Measurements from ENCODE around the gene TNFRSF1A. TPM values are rescaled to one million over a fixed set of nuclear protein-coding genes. Genes with fewer than 3 reads are reported as not detected.

Gene TNFRSF1A
- total RNA-seq, 3 donors from 2014 or later (not counting 1 experiment from before 2014, with no cell fraction given) = 75.7 to 116 (median 87.3) TPM

- intact Hi-C loops (cut with micrococcal nuclease) = no loop called here
- H3K9me3 Mint-ChIP-seq = no peaks in the 10 kb centered on the region
- H3K36me3 ChIP-seq (ENCODE audit: control insufficient read depth, insufficient read depth, low read length) = peaks cover 46% of the 10 kb centered on the region
- peak in 1 of 2 donors; percentile 48 for DNase-seq
- H3K4me3 Mint-ChIP-seq = no peak overlapping the region
- TF ChIP-seq CTCF (IDR thresholded peaks at IDR 0.05) = no peak
- no peaks in the 10 kb centered on the region for H3K27me3 ChIP-seq (ENCODE audit: control insufficient read depth, insufficient read depth, low read length)
- no peak overlapping the region for H3K27ac ChIP-seq (ENCODE audit: low read length)
- H3K27me3 Mint-ChIP-seq (ENCODE audit: low read depth in 2 of 2) = no peaks in the 10 kb centered on the region
- no peak for ATAC-seq
- peaks cover 55% of the 10 kb centered on the region for H3K4me1 ChIP-seq (ENCODE audit: control insufficient read depth, insufficient read depth, low read length)
- peaks cover 45 to 65% of the 10 kb centered on the region in 2 donors for H3K4me1 Mint-ChIP-seq
- WGBS (ENCODE audit: insufficient coverage) = 81% methylated on average over 21 of the region's 21 CpGs
- peak overlapping the region; percentile 87 to 90 for H3K27ac Mint-ChIP-seq
- H3K4me3 ChIP-seq (ENCODE audit: low read length) = no peak overlapping the region
- H3K9me3 ChIP-seq (ENCODE audit: control insufficient read depth, insufficient read depth, low read length) = no peaks in the 10 kb centered on the region
- H3K36me3 Mint-ChIP-seq = peaks cover 8% of the 10 kb centered on the region
Measured at GRCh38 chr12:6326316-6327228, 15.3 kb downstream of the TNFRSF1A start.

- ATAC-seq = no peak
- peaks cover 40 to 57% of the 10 kb centered on the region in 2 donors for H3K4me1 Mint-ChIP-seq
- peak overlapping the region; percentile 87 to 90 for H3K27ac Mint-ChIP-seq
Measured at GRCh38 chr12:6324936-6325750, 16.7 kb downstream of the TNFRSF1A start.

GRCh38 chr12:6323995-6324711 lies 17.7 kb downstream of the TNFRSF1A start:
- Mint-ChIP-seq H3K27ac (peak overlapping the region; percentile 87 to 90), H3K36me3 (no peaks in the 10 kb centered on the region), H3K27me3 (ENCODE audit: low read depth in 2 of 2) (no peaks in the 10 kb centered on the region), H3K9me3 (no peaks in the 10 kb centered on the region), H3K4me1 (peaks cover 48 to 62% of the 10 kb centered on the region in 2 donors), H3K4me3 (peak overlapping the region; percentile 91)
- ATAC-seq = no peak
- no peaks in the 10 kb centered on the region for H3K27me3 ChIP-seq (ENCODE audit: control insufficient read depth, insufficient read depth, low read length)
- peaks cover 25% of the 10 kb centered on the region for H3K36me3 ChIP-seq (ENCODE audit: control insufficient read depth, insufficient read depth, low read length)
- H3K9me3 ChIP-seq (ENCODE audit: control insufficient read depth, insufficient read depth, low read length) = no peaks in the 10 kb centered on the region
- H3K4me3 ChIP-seq (ENCODE audit: low read length) = no peak overlapping the region
- intact Hi-C loops (cut with micrococcal nuclease) = loop anchor here (1.0 to 5.0 kb wide), 3 partner anchors 11 to 208 kb away; partner anchors contain the start of gene GAPDH
- no peak for TF ChIP-seq CTCF (IDR thresholded peaks at IDR 0.05)
- 31% methylated on average over 8 of the region's 19 CpGs for WGBS (ENCODE audit: insufficient coverage)
- DNase-seq = no peak
- H3K4me1 ChIP-seq (ENCODE audit: control insufficient read depth, insufficient read depth, low read length) = peaks cover 46% of the 10 kb centered on the region
- peak overlapping the region; percentile 39 for H3K27ac ChIP-seq (ENCODE audit: low read length)

More at GRCh38 chr12:6324936-6325750, 16.7 kb downstream of the TNFRSF1A start:
- no peak for TF ChIP-seq CTCF (IDR thresholded peaks at IDR 0.05)
- H3K36me3 ChIP-seq (ENCODE audit: control insufficient read depth, insufficient read depth, low read length) = peaks cover 32% of the 10 kb centered on the region
- H3K27ac ChIP-seq (ENCODE audit: low read length) = peak overlapping the region; percentile 39
- no peaks in the 10 kb centered on the region for H3K9me3 ChIP-seq (ENCODE audit: control insufficient read depth, insufficient read depth, low read length)
- no peak overlapping the region for H3K4me3 Mint-ChIP-seq
- no peak for DNase-seq
- H3K9me3 Mint-ChIP-seq = no peaks in the 10 kb centered on the region
- H3K4me1 ChIP-seq (ENCODE audit: control insufficient read depth, insufficient read depth, low read length) = peaks cover 46% of the 10 kb centered on the region
- 34% methylated on average over 3 of the region's 6 CpGs for WGBS (ENCODE audit: insufficient coverage)
- no peak overlapping the region for H3K4me3 ChIP-seq (ENCODE audit: low read length)
- H3K27me3 ChIP-seq (ENCODE audit: control insufficient read depth, insufficient read depth, low read length) = no peaks in the 10 kb centered on the region
- no peaks in the 10 kb centered on the region for H3K27me3 Mint-ChIP-seq (ENCODE audit: low read depth in 2 of 2)
- no peaks in the 10 kb centered on the region for H3K36me3 Mint-ChIP-seq
- intact Hi-C loops (cut with micrococcal nuclease) = loop anchor here (5.0 kb wide), 1 partner anchor 207 kb away; the partner anchor contains the start of gene GAPDH

Data from natural killer cell (primary cell).